Keratinocyte (primary cell): ENCODE measurements around the gene CCDC167. TPM values are rescaled to one million over a fixed set of nuclear protein-coding genes. Genes with fewer than 3 reads are reported as not detected.

ENCODE experiments used
- DNase-seq: peaks from one replicate; pipeline ENCODE4 v3.0.0-alpha.2; 2011; ENCODE audit warnings: low read depth, missing footprints, low spot score
- FAIRE-seq: peaks from 2 replicates; lab custom pipeline; 2011; peaks lifted over from hg19 to GRCh38; lab: Jason Lieb, UNC
- H2AFZ ChIP-seq: 2 replicates; pipeline ENCODE4 v1.6.0; 2012; ENCODE audit warnings: low read length, control low read depth, inconsistent platforms; ENCODE audit not compliant: control insufficient read depth
- H3K27ac ChIP-seq: 2 replicates; pipeline ENCODE4 v1.5.1; 2011; ENCODE audit warnings: low read length; ENCODE audit not compliant: control insufficient read depth, insufficient read depth
- H3K27me3 ChIP-seq: 3 replicates; pipeline ENCODE4 v1.6.0; 2011; ENCODE audit warnings: low read length; ENCODE audit not compliant: control insufficient read depth, insufficient read depth; ENCODE audit errors: extremely low read depth
- H3K36me3 ChIP-seq, 2 experiments: 2 replicates in 1 of 2; 3 replicates in 1 of 2; pipeline ENCODE4 v1.5.1; 2011; ENCODE audit warnings: low read length in 2 of 2, mild to moderate bottlenecking in 1 of 2; ENCODE audit not compliant: control insufficient read depth in 2 of 2, insufficient read depth in 2 of 2; ENCODE audit errors: extremely low read depth in 1 of 2
- H3K4me1 ChIP-seq: 3 replicates; pipeline ENCODE4 v1.5.1; 2011; ENCODE audit warnings: low read length; ENCODE audit not compliant: control insufficient read depth, insufficient read depth; ENCODE audit errors: extremely low read depth
- H3K4me2 ChIP-seq: 3 replicates; pipeline ENCODE4 v1.6.0; 2011; ENCODE audit warnings: low read depth, low read length; ENCODE audit not compliant: control insufficient read depth, insufficient read depth; ENCODE audit errors: extremely low read depth
- H3K4me3 ChIP-seq, 3 experiments: fragments of 200-600 bp in 1 of 3; sonication (generic) in 1 of 3; 2 replicates in 2 of 3; 3 replicates in 1 of 3; pipeline ENCODE4 v1.5.1; 2011 to 2016; ENCODE audit warnings: low read length in 3 of 3, mild to moderate bottlenecking in 3 of 3, control low read depth in 2 of 3, inconsistent platforms in 1 of 3, low read depth in 1 of 3, mixed read lengths in 1 of 3, mixed run types in 1 of 3, moderate library complexity in 1 of 3; ENCODE audit not compliant: control insufficient read depth in 2 of 3, insufficient read depth in 2 of 3; ENCODE audit errors: extremely low read depth in 1 of 3
- H3K79me2 ChIP-seq: 2 replicates; pipeline ENCODE4 v1.6.0; 2012; ENCODE audit warnings: low read length; ENCODE audit not compliant: control insufficient read depth, insufficient read depth
- H3K9ac ChIP-seq: 3 replicates; pipeline ENCODE4 v1.6.0; 2011; ENCODE audit warnings: low read length; ENCODE audit not compliant: control insufficient read depth, insufficient read depth; ENCODE audit errors: extremely low read depth
- H3K9me1 ChIP-seq: 3 replicates; pipeline ENCODE4 v1.6.0; 2011; ENCODE audit warnings: low read length; ENCODE audit not compliant: control insufficient read depth, insufficient read depth; ENCODE audit errors: extremely low read depth
- H3K9me3 ChIP-seq: 2 replicates; pipeline ENCODE4 v1.5.1; 2012; ENCODE audit warnings: low read depth, low read length; ENCODE audit not compliant: control insufficient read depth
- H4K20me1 ChIP-seq: 3 replicates; pipeline ENCODE4 v1.6.0; 2011; ENCODE audit warnings: low read length; ENCODE audit not compliant: control insufficient read depth, insufficient read depth; ENCODE audit errors: extremely low read depth
- EZH2 ChIP-seq: IDR thresholded peaks from one replicate; pipeline ENCODE4 v1.6.1; 2012; ENCODE audit warnings: inconsistent platforms, mild to moderate bottlenecking, low read length, moderate library complexity
- dilution Hi-C: fragments of 300-500 bp; cut with MboI; formaldehyde crosslinking; loops from one replicate; pipeline ENCODE4 v1.7.0; 2020; ENCODE audit warnings: low sequenced_read_pairs; ENCODE audit not compliant: extremely low pct_ligation_motif_present
- polyA plus RNA-seq, 5 experiments: library from polyadenylated mRNA; depleted of rRNA in 3 of 5; stranded (reverse) in 3 of 5; stranded (forward) in 1 of 5; unstranded in 1 of 5; fragments of >200 nt; gene quantifications; 1 replicate in 1 of 5; 2 replicates in 3 of 5; 3 replicates in 1 of 5; pipeline versions ENCODE4 v1.2.1 to v1.2.3, GENCODE V29; 2011 to 2012; ENCODE audit warnings: missing spikeins in 2 of 5, low read depth in 1 of 5, low replicate concordance in 1 of 5
- TF ChIP-seq, protein P1 (sequence below), 3 experiments: IDR thresholded peaks in 1 of 3; conservative IDR thresholded peaks in 1 of 3; optimal IDR thresholded peaks in 1 of 3; 2 replicates in 2 of 3; 3 replicates in 1 of 3; pipeline versions ENCODE3 to v1.5.1; 2011; ENCODE audit warnings: low read length in 3 of 3, mild to moderate bottlenecking in 3 of 3, moderate library complexity in 2 of 3, control low read depth in 1 of 3, inconsistent platforms in 1 of 3; ENCODE audit not compliant: insufficient read depth in 2 of 3; ENCODE audit errors: extremely low read depth in 1 of 3

The CCDC167 gene
- polyA plus RNA-seq, 1 donor (not counting 4 experiments of a cell fraction or from before 2014, with no cell fraction given), result 39.8 TPM

- Histone ChIP-seq H3K27me3 (peaks cover 16% of the 10 kb centered on the region), H4K20me1 (no peaks in the 10 kb centered on the region), H3K9me1 (no peaks in the 10 kb centered on the region), H3K9ac (no peak overlapping the region), H3K4me2 (no peak overlapping the region), H3K9me3 (no peaks in the 10 kb centered on the region), H3K27ac (no peak overlapping the region), H3K4me3 (no peak overlapping the region), H3K36me3 (no peaks in the 10 kb centered on the region), H2AFZ (no peak overlapping the region), H3K4me1 (peaks cover 13% of the 10 kb centered on the region), H3K79me2 (no peaks in the 10 kb centered on the region)
- dilution Hi-C loops, result no loop called here
- TF ChIP-seq, protein P1, sequence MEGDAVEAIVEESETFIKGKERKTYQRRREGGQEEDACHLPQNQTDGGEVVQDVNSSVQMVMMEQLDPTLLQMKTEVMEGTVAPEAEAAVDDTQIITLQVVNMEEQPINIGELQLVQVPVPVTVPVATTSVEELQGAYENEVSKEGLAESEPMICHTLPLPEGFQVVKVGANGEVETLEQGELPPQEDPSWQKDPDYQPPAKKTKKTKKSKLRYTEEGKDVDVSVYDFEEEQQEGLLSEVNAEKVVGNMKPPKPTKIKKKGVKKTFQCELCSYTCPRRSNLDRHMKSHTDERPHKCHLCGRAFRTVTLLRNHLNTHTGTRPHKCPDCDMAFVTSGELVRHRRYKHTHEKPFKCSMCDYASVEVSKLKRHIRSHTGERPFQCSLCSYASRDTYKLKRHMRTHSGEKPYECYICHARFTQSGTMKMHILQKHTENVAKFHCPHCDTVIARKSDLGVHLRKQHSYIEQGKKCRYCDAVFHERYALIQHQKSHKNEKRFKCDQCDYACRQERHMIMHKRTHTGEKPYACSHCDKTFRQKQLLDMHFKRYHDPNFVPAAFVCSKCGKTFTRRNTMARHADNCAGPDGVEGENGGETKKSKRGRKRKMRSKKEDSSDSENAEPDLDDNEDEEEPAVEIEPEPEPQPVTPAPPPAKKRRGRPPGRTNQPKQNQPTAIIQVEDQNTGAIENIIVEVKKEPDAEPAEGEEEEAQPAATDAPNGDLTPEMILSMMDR (optimal IDR thresholded peaks at IDR 0.05 in 1 of 3, IDR thresholded peaks at IDR 0.05 in 1 of 3, conservative IDR thresholded peaks at IDR 0.05 in 1 of 3; ENCODE audit: extremely low read depth in 1 of 3, insufficient read depth in 2 of 3, low read length in 3 of 3), result no peak
- no peak for TF ChIP-seq EZH2
- FAIRE-seq (no peak), DNase-seq (no peak)
These were observed 17.7 kb upstream of the CCDC167 start for GRCh38 chr6:37517411-37517812.

DNA sequence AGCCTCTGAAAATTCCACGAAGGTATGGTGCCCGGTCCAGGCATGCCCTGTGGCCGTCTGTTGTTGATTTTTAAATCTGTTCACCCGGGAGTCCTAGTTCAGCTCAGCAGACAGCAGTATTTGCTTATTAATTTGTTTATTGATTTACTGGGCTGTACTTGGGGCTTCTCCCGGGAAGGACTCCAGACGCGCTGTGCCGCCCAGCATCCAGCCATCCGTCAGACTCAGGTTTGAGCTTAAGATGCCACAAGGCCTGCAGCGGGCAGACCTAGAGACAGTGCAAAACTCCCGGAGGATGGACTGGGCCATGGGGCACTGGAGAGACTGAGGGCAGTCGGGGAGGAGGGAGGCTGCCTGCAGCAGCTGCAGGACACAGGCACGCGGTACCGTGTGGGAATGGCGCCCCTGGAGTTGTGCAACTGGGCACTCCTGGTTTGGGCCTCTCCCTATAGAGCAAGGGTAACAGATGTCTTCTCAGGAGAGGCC, 17.3 kb upstream of the CCDC167 start:
- no peaks in the 10 kb centered on the region for H3K36me3 ChIP-seq
- no peak overlapping the region for H3K4me3 ChIP-seq
- H3K4me1 ChIP-seq, result peaks cover 13% of the 10 kb centered on the region
- H3K9me1 ChIP-seq, result no peaks in the 10 kb centered on the region
- dilution Hi-C loops, result no loop called here
- H3K27ac ChIP-seq, result no peak overlapping the region
- H3K9me3 ChIP-seq, result no peaks in the 10 kb centered on the region
- DNase-seq, result no peak
- H3K27me3 ChIP-seq, result peaks cover 19% of the 10 kb centered on the region
- H2AFZ ChIP-seq, result no peak overlapping the region
- no peak for TF ChIP-seq EZH2
- TF ChIP-seq, protein P1 (optimal IDR thresholded peaks at IDR 0.05 in 1 of 3, IDR thresholded peaks at IDR 0.05 in 1 of 3, conservative IDR thresholded peaks at IDR 0.05 in 1 of 3; ENCODE audit: extremely low read depth in 1 of 3, insufficient read depth in 2 of 3, low read length in 3 of 3), result no peak
- H3K79me2 ChIP-seq, result no peaks in the 10 kb centered on the region
- H3K9ac ChIP-seq, result no peak overlapping the region
- H4K20me1 ChIP-seq, result no peaks in the 10 kb centered on the region
- FAIRE-seq, result no peak
- H3K4me2 ChIP-seq, result no peak overlapping the region
